Effector memory CD8-positive, alpha-beta T cell (primary cell): ENCODE data around the gene KCNA4.
"Not testable (repeated sequence)": the region's sequence is repeated elsewhere in the genome, so short reads cannot be mapped to it uniquely, and the experiment has no call there.

Source experiments
- ATAC-seq: fragments of 150-1000 bp; cut with Tn5 transposase; replicated peaks from 2 replicates; pipeline ENCODE4 v1.10.0; 2021; ENCODE audit warnings: mild to moderate bottlenecking, moderate library complexity
- DNase-seq, 3 experiments: peaks; one replicate each; pipeline ENCODE4 v3.0.0; 2021
- H3K27ac Mint-ChIP-seq, 2 donors: one replicate each; pipeline ENCODE4 v1.8.0; 2022; ENCODE audit warnings: mild to moderate bottlenecking in 2 of 2, mixed read lengths in 2 of 2, moderate library complexity in 2 of 2
- H3K27me3 Mint-ChIP-seq, 2 donors: one replicate each; pipeline ENCODE4 v1.8.0; 2022; ENCODE audit warnings: mixed read lengths in 2 of 2
- H3K36me3 Mint-ChIP-seq: one replicate; pipeline ENCODE4 v1.8.0; 2022; ENCODE audit warnings: mild to moderate bottlenecking, moderate library complexity, mixed read lengths; ENCODE audit not compliant: insufficient read depth
- H3K4me1 Mint-ChIP-seq, 2 donors: one replicate each; pipeline ENCODE4 v1.8.0; 2022; ENCODE audit warnings: low read depth in 2 of 2, mixed read lengths in 2 of 2
- H3K4me3 Mint-ChIP-seq, 2 donors: one replicate each; pipeline ENCODE4 v1.8.0; 2022; ENCODE audit warnings: mild to moderate bottlenecking in 2 of 2, mixed read lengths in 2 of 2, moderate library complexity in 2 of 2
- H3K9me3 Mint-ChIP-seq, 2 donors: one replicate each; pipeline ENCODE4 v1.8.0; 2022; ENCODE audit warnings: mixed read lengths in 2 of 2
- total RNA-seq, 9 experiments: gene quantifications; one replicate each; lab custom pipeline; 2026; lab: John Stamatoyannopoulos, UW

Gene KCNA4
- 0 to 0.06 (median 0) reads per million in 9 experiments for total RNA-seq

DNA sequence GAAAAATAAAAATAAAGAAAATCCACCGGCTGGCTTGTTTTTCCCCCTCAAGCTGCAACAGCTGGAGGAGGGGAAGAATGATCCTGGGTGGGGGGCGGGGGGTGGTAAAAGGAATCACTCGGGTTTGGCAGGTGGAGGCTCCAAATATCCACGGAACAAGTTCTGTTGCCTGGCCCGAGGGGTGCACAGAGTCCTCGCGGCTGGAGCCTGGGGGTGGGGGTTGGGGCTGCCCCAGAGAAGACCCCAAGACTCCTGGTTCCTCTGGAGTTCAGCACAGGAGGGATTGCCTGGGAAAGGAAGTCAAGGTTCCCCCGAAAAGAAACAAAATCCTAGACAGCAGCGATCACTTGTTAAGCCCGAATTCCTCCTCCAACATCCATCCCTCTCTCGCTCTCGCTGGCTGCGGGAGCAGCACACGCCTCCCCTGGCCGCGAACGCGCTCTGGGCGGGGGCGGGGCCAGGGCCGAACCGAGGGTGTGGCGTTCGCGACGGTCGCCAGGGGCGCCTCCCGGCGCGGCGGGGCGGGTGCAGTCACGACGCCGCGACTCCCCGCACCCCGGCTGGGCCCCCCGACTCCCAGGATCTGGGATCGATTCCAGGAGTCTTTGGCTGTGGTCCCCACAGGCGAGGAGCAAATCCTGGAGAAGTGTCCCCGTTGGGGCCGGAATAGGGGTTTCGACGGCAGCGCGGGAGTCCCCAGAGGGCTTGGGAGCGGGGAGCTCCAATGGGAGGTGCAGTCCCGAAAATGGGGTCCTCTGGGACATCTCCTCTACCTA, at the start of gene KCNA4:
TSS of gene KCNA4 (minus strand) at position 443 of the 776 bp plus-strand sequence. CDS start 4,352 bp downstream, outside the sequence.
- ATAC-seq (no peak), DNase-seq (no peak)
- H3K4me3 Mint-ChIP-seq: peak within 1 kb of the TSS in 1 of 2 donors; percentile 17
- no peak within 1 kb of the TSS for H3K27ac Mint-ChIP-seq
- H3K36me3 Mint-ChIP-seq: no peaks in the 10 kb centered on the region
- H3K9me3 Mint-ChIP-seq: peaks cover 2 to 7% of the 10 kb centered on the region in 2 donors
- peaks cover 14 to 32% of the 10 kb centered on the region in 2 donors for H3K27me3 Mint-ChIP-seq
- H3K4me1 Mint-ChIP-seq: no peaks in the 10 kb centered on the region

- no peaks in the 10 kb centered on the region for H3K27me3 Mint-ChIP-seq
- DNase-seq (no peak), ATAC-seq (no peak)
- no peak overlapping the region for H3K4me3 Mint-ChIP-seq
- H3K36me3 Mint-ChIP-seq: no peaks in the 10 kb centered on the region
- H3K4me1 Mint-ChIP-seq: no peaks in the 10 kb centered on the region
- H3K9me3 Mint-ChIP-seq: peaks cover 11 to 14% of the 10 kb centered on the region in 2 donors
- H3K27ac Mint-ChIP-seq: no peak overlapping the region
Observed at GRCh38 chr11:30062103-30062502, 45.3 kb upstream of the KCNA4 start.

DNA sequence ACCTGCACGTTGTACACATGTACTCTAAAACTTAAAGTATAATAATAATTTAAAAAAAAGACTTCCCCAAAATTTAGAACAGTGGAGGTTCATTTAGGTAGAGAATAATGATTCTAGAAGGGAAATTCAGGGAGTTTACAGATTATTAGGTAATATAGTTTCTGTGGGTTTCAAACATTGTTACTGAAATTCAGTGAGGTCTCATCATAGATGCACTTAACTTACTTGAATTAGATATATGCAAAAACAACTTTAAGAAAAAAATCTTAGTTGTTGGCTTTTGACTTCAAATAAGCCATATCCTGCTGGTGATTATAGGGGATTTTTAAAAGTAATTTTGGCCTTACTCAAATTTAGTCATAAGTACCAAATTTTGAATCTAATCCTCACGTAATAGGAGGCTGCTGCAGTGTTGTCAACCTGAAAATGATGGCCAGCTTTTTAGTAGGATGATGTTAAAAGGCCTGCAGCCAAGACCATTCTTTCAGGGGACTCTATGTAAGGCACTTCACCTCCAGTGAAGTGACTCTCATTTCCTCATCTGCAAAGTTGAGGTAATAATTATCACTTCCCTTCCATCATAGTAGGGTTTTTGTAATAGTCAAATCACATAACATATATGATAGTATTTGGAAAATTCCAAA, 42.5 kb upstream of the KCNA4 start:
- DNase-seq: no peak
- H3K27me3 Mint-ChIP-seq: no peaks in the 10 kb centered on the region

DNA sequence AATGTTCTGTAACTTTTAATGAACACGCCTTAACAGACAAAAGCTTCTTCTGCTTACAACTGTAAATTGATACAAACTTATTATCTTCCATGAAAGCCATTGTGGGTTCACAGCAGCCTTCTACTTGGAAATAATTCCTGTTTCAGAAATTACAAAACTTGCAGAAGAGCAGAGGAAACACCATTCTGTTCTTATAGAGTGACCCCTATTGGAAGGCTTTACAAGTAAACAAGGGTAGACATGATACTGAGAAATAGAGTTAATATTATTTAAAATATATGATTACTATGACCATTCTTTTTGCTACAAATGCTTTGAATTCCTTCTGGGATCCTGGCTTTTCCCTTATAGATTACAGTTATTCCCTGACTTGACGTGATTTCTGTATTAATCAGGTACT, 32.4 kb upstream of the KCNA4 start:
- peaks cover 0 to 9% of the 10 kb centered on the region in 2 donors for H3K27me3 Mint-ChIP-seq
- no peak overlapping the region for H3K4me3 Mint-ChIP-seq
- no peak overlapping the region for H3K27ac Mint-ChIP-seq
- no peaks in the 10 kb centered on the region for H3K4me1 Mint-ChIP-seq
- peaks cover 6 to 7% of the 10 kb centered on the region in 2 donors for H3K9me3 Mint-ChIP-seq
- no peaks in the 10 kb centered on the region for H3K36me3 Mint-ChIP-seq
- ATAC-seq: no peak
- no peak for DNase-seq

More for the DNA sequence above, 42.5 kb upstream of the KCNA4 start:
- Mint-ChIP-seq H3K36me3 (no peaks in the 10 kb centered on the region), H3K4me1 (no peaks in the 10 kb centered on the region), H3K27ac (no peak overlapping the region), H3K4me3 (no peak overlapping the region), H3K9me3 (peaks cover 0 to 7% of the 10 kb centered on the region in 2 donors)
- no peak for ATAC-seq

DNA sequence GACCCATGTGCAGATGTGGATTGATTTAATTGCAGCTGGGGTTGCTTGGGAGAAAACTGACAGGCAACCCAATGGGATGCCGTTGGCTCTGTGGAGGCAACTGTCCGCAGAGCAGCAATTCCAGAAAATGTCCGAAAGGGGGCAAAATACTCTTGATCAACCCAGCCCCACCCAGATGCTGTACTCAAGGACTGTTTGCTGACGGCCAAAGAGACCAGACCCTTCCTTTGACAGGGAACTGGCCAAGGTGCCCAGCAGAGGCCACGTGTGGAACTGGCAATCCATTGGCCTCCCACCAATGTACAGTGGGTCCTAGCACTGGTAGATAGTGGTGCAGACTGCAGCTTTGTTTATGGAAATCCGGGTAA, 29.7 kb upstream of the KCNA4 start:
- H3K4me3 Mint-ChIP-seq: no peak overlapping the region
- no peak for DNase-seq
- H3K4me1 Mint-ChIP-seq: no peaks in the 10 kb centered on the region
- no peaks in the 10 kb centered on the region for H3K36me3 Mint-ChIP-seq
- H3K27me3 Mint-ChIP-seq: peaks cover 0 to 9% of the 10 kb centered on the region in 2 donors
- peaks cover 6 to 7% of the 10 kb centered on the region in 2 donors for H3K9me3 Mint-ChIP-seq
- no peak for ATAC-seq
- H3K27ac Mint-ChIP-seq: no peak overlapping the region

- Mint-ChIP-seq H3K27ac (no peak overlapping the region), H3K9me3 (peaks cover 6 to 7% of the 10 kb centered on the region in 2 donors), H3K27me3 (peaks cover 0 to 9% of the 10 kb centered on the region in 2 donors), H3K4me3 (no peak overlapping the region), H3K4me1 (no peaks in the 10 kb centered on the region), H3K36me3 (no peaks in the 10 kb centered on the region)
- DNase-seq: no peak
- ATAC-seq: no peak
Observed at GRCh38 chr11:30045921-30046577, 29.2 kb upstream of the KCNA4 start.

GRCh38 chr11:30045144-30045543, 28.3 kb upstream of the KCNA4 start:
- Mint-ChIP-seq H3K27ac (no peak overlapping the region), H3K4me1 (no peaks in the 10 kb centered on the region), H3K27me3 (peaks cover 0 to 9% of the 10 kb centered on the region in 2 donors), H3K9me3 (peaks cover 6 to 7% of the 10 kb centered on the region in 2 donors), H3K36me3 (no peaks in the 10 kb centered on the region), H3K4me3 (no peak overlapping the region)
- DNase-seq (no peak), ATAC-seq (no peak)

DNA sequence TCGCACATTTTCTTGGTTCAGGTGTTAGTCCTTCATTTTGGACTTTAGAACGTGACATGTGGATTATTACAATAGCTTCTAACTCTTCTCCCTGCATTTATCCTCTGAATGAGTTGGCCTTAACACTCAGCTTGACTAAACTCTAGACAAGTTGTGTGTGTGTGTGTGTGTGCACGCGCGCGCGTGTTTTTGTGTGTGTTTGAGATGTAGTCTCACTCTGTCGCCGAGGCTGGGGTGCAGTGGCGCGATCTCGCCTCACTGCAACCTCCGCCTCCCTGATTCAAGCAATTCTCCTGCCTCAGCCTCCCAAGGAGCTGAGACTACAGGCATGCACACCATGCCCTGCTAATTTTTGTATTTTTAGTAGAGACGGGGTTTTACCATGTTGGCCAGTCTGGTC, 24.3 kb upstream of the KCNA4 start:
- no peak for DNase-seq
- no peak for ATAC-seq
- H3K4me3 Mint-ChIP-seq: no peak overlapping the region
- H3K27me3 Mint-ChIP-seq: peaks cover 0 to 9% of the 10 kb centered on the region in 2 donors
- no peaks in the 10 kb centered on the region for H3K4me1 Mint-ChIP-seq
- H3K36me3 Mint-ChIP-seq: no peaks in the 10 kb centered on the region
- no peak overlapping the region for H3K27ac Mint-ChIP-seq
- peaks cover 7% of the 10 kb centered on the region in 2 donors for H3K9me3 Mint-ChIP-seq

DNA sequence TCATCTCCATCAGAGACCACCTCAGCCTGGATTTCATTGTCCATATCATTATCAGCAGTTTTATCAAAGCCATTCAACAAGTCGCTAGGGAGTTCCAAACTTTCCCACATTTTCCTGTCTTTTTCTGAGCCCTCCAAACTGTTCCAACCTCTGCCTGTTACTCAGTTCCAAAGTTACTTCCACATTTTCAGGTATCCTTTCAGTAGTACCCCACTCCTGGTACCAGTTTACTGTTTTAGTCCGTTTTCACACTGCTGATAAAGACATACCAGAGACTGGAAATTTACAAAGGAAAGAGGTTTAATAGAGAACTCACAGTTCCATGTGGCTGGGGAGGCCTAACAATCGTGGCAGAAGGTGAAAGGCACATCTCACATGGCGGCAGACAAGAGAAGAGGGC, 17.9 kb upstream of the KCNA4 start:
- not testable (repeated sequence) for DNase-seq, H3K4me1 Mint-ChIP-seq, H3K36me3 Mint-ChIP-seq, H3K4me3 Mint-ChIP-seq, H3K27me3 Mint-ChIP-seq, ATAC-seq, H3K27ac Mint-ChIP-seq
- peaks cover 5 to 15% of the 10 kb centered on the region in 2 donors for H3K9me3 Mint-ChIP-seq

GRCh38 chr11:30034166-30034565, 17.3 kb upstream of the KCNA4 start:
- not testable (repeated sequence) for H3K36me3 Mint-ChIP-seq, H3K27me3 Mint-ChIP-seq, H3K4me3 Mint-ChIP-seq, H3K27ac Mint-ChIP-seq, H3K4me1 Mint-ChIP-seq, DNase-seq, ATAC-seq
- peaks cover 5 to 15% of the 10 kb centered on the region in 2 donors for H3K9me3 Mint-ChIP-seq

- Mint-ChIP-seq H3K27me3 (peaks cover 0 to 8% of the 10 kb centered on the region in 2 donors), H3K9me3 (peaks cover 0 to 11% of the 10 kb centered on the region in 2 donors), H3K4me3 (no peak overlapping the region), H3K27ac (no peak overlapping the region), H3K4me1 (no peaks in the 10 kb centered on the region), H3K36me3 (no peaks in the 10 kb centered on the region)
- ATAC-seq (no peak), DNase-seq (no peak)
Observed at GRCh38 chr11:30025396-30026139, 8.7 kb upstream of the KCNA4 start.

GRCh38 chr11:30023074-30023473, 6.2 kb upstream of the KCNA4 start:
- H3K27ac Mint-ChIP-seq: no peak overlapping the region
- ATAC-seq (no peak), DNase-seq (no peak)
- H3K36me3 Mint-ChIP-seq: no peaks in the 10 kb centered on the region
- no peak overlapping the region for H3K4me3 Mint-ChIP-seq
- no peaks in the 10 kb centered on the region for H3K4me1 Mint-ChIP-seq
- H3K27me3 Mint-ChIP-seq: peaks cover 6 to 21% of the 10 kb centered on the region in 2 donors
- peaks cover 0 to 9% of the 10 kb centered on the region in 2 donors for H3K9me3 Mint-ChIP-seq

DNA sequence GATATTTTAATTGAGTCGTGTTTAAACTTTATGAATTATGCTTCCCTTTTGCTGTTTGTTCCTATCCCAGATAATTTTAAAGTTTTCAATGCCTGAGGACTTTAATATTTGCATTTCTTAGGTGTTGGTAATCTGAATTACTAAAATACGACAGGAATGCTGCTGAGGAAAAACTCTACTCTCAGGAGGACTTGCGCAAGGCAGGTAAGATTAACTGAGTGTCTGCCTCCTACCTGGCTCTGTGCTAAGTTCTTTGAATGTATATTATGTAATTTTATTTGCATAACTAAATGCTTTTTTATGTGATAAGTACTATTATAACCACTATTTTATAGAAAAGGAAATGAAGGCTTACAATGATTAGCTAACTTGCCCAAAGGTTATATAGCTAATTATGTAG, 2.7 kb upstream of the KCNA4 start:
- Mint-ChIP-seq H3K4me1 (no peaks in the 10 kb centered on the region), H3K9me3 (peaks cover 0 to 6% of the 10 kb centered on the region in 2 donors), H3K4me3 (no peak overlapping the region), H3K36me3 (no peaks in the 10 kb centered on the region), H3K27ac (no peak overlapping the region), H3K27me3 (peaks cover 14 to 32% of the 10 kb centered on the region in 2 donors)
- ATAC-seq (no peak), DNase-seq (no peak)
